Subcutaneous adipose tissue (tissue), 4 donors: ENCODE data around the gene MED14. TPM values are rescaled to one million over a fixed set of nuclear protein-coding genes. Genes with fewer than 3 reads are reported as not detected.

ENCODE experiments used
- CTCF ChIP-seq: fragments of 450-650 bp; IDR thresholded peaks from one replicate; pipeline ENCODE4 v1.5.1; 2016; ENCODE audit warnings: low read depth, mild to moderate bottlenecking, control low read depth, antibody characterized with exemption, moderate library complexity
- total RNA-seq, 4 donors: library from RNA; depleted of rRNA; stranded (reverse); fragments of >200 nt; gene quantifications; one replicate each; pipeline ENCODE4 v1.1.0, GENCODE V29; 2016

The MED14 gene
- total RNA-seq, 4 donors from 2014 or later = 24.7 to 39.3 (median 31.8) TPM

- TF ChIP-seq CTCF = no peak
These were observed 112.7 kb downstream of the MED14 start for GRCh38 chrX:40622479-40623138.

GRCh38 chrX:40617566-40617965 lies 117.8 kb downstream of the MED14 start:
- TF ChIP-seq CTCF = no peak

- TF ChIP-seq CTCF = no peak
These were observed 119.4 kb downstream of the MED14 start for GRCh38 chrX:40615976-40616375.

- no peak for TF ChIP-seq CTCF
These were observed 122.8 kb downstream of the MED14 start for GRCh38 chrX:40612511-40612910.

- no peak for TF ChIP-seq CTCF
These were observed 128.0 kb downstream of the MED14 start for GRCh38 chrX:40607381-40607780.

GRCh38 chrX:40603446-40603845 lies 131.9 kb downstream of the MED14 start:
- no peak for TF ChIP-seq CTCF

Other genes with a start within 250 kb of the MED14 start
- 100 to 1,000 TPM in 3 of 4 donors, 10 to 100 TPM in 1; 65.6 to 235 (median 156) TPM for gene ATP6AP2, start 154.6 kb downstream of the MED14 start, total RNA-seq
- not detected for gene MPC1L, start 112.1 kb downstream of the MED14 start, total RNA-seq
- 10 to 100 TPM; 13.7 to 28.4 (median 23.6) TPM for gene CXorf38, start 88.0 kb downstream of the MED14 start, total RNA-seq